Measurements from ENCODE around the gene LYPD1. TPM values are rescaled to one million over a fixed set of nuclear protein-coding genes. Genes with fewer than 3 reads are reported as not detected.

LYPD1 gene
- total RNA-seq, 6 experiments from 2014 or later = 1.5 to 10.3 (median 9.3) TPM

DNA sequence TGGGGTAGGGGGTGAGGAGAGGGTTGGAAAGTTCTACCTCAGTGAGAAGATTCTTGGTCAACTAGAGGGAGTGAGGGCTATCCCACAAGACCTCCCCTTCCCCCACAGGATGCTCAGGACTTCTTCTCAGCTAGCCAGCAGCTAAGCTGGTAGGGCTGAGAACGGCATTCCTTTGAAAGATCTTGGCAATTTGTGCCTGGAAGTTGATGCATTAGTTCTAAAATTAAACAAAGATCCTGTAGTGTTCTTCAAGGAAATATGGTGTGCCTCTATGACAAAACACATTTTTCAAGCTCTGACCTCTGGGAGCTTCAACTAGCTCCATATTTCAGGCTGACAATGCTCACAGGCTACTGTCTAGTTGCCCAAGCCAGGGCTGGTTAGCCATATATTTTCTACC, 2.3 kb downstream of the LYPD1 start:
- peaks cover 48% of the 10 kb centered on the region for H3K4me1 Mint-ChIP-seq (ENCODE audit: low read depth)
- H3K36me3 Mint-ChIP-seq (ENCODE audit: low read depth) = no peaks in the 10 kb centered on the region
- no peaks in the 10 kb centered on the region for H3K9me3 Mint-ChIP-seq
- TF ChIP-seq, protein P1, sequence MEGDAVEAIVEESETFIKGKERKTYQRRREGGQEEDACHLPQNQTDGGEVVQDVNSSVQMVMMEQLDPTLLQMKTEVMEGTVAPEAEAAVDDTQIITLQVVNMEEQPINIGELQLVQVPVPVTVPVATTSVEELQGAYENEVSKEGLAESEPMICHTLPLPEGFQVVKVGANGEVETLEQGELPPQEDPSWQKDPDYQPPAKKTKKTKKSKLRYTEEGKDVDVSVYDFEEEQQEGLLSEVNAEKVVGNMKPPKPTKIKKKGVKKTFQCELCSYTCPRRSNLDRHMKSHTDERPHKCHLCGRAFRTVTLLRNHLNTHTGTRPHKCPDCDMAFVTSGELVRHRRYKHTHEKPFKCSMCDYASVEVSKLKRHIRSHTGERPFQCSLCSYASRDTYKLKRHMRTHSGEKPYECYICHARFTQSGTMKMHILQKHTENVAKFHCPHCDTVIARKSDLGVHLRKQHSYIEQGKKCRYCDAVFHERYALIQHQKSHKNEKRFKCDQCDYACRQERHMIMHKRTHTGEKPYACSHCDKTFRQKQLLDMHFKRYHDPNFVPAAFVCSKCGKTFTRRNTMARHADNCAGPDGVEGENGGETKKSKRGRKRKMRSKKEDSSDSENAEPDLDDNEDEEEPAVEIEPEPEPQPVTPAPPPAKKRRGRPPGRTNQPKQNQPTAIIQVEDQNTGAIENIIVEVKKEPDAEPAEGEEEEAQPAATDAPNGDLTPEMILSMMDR (IDR thresholded peaks at IDR 0.05) = no peak
- DNase-seq = no peak
- no peak overlapping the region for H3K27ac Mint-ChIP-seq
- H3K27me3 Mint-ChIP-seq (ENCODE audit: insufficient read depth) = peaks cover 8% of the 10 kb centered on the region; the same call in 1 of the 2 replicates
- no peak overlapping the region for H3K4me3 Mint-ChIP-seq

DNA sequence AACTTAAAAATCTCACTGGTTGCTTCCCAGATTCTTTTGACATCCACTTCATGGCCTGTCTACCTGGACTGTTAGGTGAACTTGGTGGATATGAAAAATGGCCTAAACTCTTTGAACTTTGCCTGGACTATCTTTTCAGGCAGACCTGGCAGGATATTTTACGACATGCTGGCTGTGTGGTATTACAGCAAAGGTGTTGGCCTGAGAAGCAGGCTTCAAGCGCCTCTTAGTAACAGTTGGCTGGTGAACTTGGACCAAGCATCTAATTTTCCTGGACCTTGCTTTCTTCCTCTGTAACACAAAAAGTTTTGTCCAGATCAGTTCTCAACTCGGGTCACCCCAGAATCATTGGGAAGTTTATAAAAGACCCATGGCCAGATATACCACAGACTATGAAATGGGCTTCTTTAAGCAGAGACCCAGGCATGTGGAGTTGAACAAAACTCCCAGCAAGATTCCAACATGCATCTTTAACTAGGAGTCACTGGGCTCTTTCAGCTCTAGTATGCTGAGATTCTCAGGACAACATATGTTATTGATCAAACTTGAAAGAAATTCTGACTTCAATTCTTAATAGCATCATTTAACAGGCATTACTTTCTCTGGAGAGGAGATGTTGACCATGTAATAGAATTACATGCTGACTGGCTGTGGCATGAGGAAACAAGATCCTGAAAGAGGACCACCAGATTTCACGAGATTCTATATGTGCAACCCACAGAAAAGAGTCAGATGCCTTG, 4.4 kb downstream of the LYPD1 start:
- DNase-seq = no peak
- peaks cover 6% of the 10 kb centered on the region; the same call in 1 of the 2 replicates for H3K27me3 Mint-ChIP-seq (ENCODE audit: insufficient read depth)

DNA sequence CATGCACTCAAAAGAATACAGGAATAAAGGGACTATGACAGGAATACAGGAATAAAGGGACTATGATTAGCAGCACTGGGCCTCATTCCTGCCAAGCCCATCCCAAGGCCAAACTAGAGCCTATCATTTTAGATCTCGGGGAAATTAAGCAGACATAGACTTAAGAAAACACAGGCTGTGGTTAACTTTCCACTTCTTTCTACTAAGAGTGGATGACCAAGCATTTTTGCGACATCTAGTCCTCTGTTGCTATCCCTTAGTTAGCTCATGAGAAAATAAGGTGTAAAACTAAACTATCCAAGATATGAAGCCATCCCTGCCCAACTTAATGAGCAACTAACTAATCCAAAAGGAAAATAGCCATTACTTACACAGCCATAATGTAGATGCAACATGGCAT, 5.9 kb downstream of the LYPD1 start:
- H3K4me1 Mint-ChIP-seq (ENCODE audit: low read depth) = peaks cover 36% of the 10 kb centered on the region
- DNase-seq = peak; percentile 21
- no peaks in the 10 kb centered on the region; the same call in 1 of the 2 replicates for H3K36me3 Mint-ChIP-seq (ENCODE audit: low read depth)
- no peak overlapping the region; the same call in 1 of the 2 replicates for H3K27ac Mint-ChIP-seq
- peaks cover 7% of the 10 kb centered on the region; the same call in 1 of the 2 replicates for H3K27me3 Mint-ChIP-seq (ENCODE audit: insufficient read depth)
- H3K4me3 Mint-ChIP-seq = no peak overlapping the region
- TF ChIP-seq, protein P1 (IDR thresholded peaks at IDR 0.05) = no peak
- no peaks in the 10 kb centered on the region for H3K9me3 Mint-ChIP-seq

More for the DNA sequence above, 4.4 kb downstream of the LYPD1 start:
- Mint-ChIP-seq H3K36me3 (ENCODE audit: low read depth) (no peaks in the 10 kb centered on the region; the same call in 1 of the 2 replicates), H3K4me3 (no peak overlapping the region), H3K4me1 (ENCODE audit: low read depth) (peaks cover 36% of the 10 kb centered on the region), H3K9me3 (no peaks in the 10 kb centered on the region), H3K27ac (no peak overlapping the region)
- TF ChIP-seq, protein P1 (IDR thresholded peaks at IDR 0.05) = no peak

- Mint-ChIP-seq H3K27me3 (ENCODE audit: insufficient read depth) (peaks cover 2% of the 10 kb centered on the region; the same call in 1 of the 2 replicates), H3K36me3 (ENCODE audit: low read depth) (no peaks in the 10 kb centered on the region; the same call in 1 of the 2 replicates), H3K4me1 (ENCODE audit: low read depth) (peaks cover 27% of the 10 kb centered on the region), H3K9me3 (no peaks in the 10 kb centered on the region), H3K4me3 (no peak overlapping the region; the same call in 1 of the 2 replicates), H3K27ac (no peak overlapping the region)
- DNase-seq = no peak
- TF ChIP-seq, protein P1 (IDR thresholded peaks at IDR 0.05) = no peak
These were observed 7.3 kb downstream of the LYPD1 start for GRCh38 chr2:132662732-132663131.

- DNase-seq = no peak
- Mint-ChIP-seq H3K4me3 (no peak overlapping the region), H3K4me1 (ENCODE audit: low read depth) (peaks cover 33% of the 10 kb centered on the region), H3K9me3 (no peaks in the 10 kb centered on the region), H3K27ac (no peak overlapping the region), H3K27me3 (ENCODE audit: insufficient read depth) (peaks cover 1% of the 10 kb centered on the region; the same call in 1 of the 2 replicates), H3K36me3 (ENCODE audit: low read depth) (no peaks in the 10 kb centered on the region; the same call in 1 of the 2 replicates)
- TF ChIP-seq, protein P1 (IDR thresholded peaks at IDR 0.05) = no peak
These were observed 10.7 kb downstream of the LYPD1 start for GRCh38 chr2:132659331-132659730.

All from HFFc6 (cell line).